SKM-1 (cell line): ENCODE measurements around the gene SBK3.
"Not testable (repeated sequence)": the region's sequence is repeated elsewhere in the genome, so short reads cannot be mapped to it uniquely, and the experiment has no call there.

Source experiments
- DNase-seq: peaks from one replicate; lab custom pipeline; 2025; ENCODE audit not compliant: unreplicated experiment; lab: John Stamatoyannopoulos, UW

Gene SBK3

GRCh38 chr19:55519451-55520311 is 25.7 kb downstream of the SBK3 start:
- no peak for DNase-seq

DNA sequence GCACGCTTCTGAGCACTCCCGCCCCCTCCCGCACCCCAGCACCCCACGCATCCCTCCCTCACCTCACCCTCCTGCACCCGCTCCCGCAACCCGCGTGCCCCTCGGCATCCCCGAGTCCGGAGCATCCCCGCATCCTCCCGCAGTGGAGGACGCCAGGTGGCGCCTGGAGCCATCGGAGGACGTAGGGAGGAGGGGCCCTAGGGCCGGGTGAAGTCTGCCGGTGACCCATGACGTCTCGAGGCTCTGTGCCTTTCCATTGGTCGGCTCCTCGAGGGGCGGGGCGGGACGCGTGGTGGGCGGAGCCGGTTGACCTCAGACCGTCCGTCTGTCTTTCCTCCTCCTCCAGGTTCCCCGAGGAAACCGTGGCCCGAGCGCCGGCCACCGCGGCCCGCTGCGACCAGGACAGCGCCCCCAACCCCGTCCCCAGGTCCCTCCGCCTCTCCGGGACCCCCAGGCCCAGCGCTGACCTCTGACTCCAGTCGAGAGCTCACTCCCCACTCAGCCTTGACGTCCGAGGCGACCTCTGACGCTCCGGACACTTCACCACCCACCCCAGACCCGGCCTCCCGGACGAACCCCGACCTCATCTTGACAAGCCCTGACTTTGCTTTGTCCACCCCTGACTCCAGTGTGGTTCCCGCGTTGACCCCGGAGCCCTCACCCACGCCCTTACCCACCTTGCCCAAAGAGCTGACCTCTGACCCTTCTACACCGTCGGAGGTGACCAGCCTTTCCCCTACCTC is 28.3 kb downstream of the SBK3 start:
- DNase-seq, result peak; percentile 22

GRCh38 chr19:55508120-55508519 is 37.2 kb downstream of the SBK3 start:
- no peak for DNase-seq

DNA sequence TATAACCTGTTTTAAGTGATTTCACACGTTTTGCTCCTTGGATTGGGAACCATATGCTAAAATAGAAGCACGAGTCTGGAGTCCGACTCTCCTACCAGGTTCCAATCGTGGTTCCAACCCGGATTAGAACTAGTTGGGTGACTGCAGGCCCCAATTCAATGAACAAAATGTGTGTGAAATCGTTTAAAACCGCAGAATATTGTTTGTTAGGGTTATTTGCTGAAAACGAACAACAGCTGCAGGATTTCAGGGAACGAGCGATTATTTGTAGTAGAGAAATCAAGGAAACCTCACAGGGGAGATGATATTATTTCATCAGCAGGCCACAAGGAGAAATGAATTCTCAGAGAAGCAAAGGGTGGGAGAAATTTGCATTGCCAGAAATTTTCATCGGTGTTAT is 40.4 kb downstream of the SBK3 start:
- no peak for DNase-seq

GRCh38 chr19:55504252-55504603 is 41.1 kb downstream of the SBK3 start:
- DNase-seq, result no peak

GRCh38 chr19:55503502-55504251 is 41.7 kb downstream of the SBK3 start:
- peak; percentile 31 for DNase-seq

DNA sequence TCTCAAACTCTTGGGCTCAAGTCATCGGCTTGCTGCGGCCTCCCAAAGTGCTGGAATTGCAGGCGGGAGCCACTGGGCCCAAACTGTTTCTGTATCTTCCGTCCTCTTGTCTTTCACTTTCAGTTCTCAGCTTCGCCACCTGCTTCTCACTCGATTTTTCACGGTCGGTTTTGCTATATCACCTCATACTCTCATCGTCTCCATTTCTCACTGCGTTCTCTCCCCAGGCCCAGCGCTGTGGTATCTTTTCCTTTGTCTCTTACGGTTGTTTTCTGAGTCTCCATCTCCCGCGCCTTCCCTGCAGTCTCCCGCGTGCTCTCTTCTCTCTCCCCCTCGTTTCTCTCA is 42.2 kb downstream of the SBK3 start:
- no peak for DNase-seq

DNA sequence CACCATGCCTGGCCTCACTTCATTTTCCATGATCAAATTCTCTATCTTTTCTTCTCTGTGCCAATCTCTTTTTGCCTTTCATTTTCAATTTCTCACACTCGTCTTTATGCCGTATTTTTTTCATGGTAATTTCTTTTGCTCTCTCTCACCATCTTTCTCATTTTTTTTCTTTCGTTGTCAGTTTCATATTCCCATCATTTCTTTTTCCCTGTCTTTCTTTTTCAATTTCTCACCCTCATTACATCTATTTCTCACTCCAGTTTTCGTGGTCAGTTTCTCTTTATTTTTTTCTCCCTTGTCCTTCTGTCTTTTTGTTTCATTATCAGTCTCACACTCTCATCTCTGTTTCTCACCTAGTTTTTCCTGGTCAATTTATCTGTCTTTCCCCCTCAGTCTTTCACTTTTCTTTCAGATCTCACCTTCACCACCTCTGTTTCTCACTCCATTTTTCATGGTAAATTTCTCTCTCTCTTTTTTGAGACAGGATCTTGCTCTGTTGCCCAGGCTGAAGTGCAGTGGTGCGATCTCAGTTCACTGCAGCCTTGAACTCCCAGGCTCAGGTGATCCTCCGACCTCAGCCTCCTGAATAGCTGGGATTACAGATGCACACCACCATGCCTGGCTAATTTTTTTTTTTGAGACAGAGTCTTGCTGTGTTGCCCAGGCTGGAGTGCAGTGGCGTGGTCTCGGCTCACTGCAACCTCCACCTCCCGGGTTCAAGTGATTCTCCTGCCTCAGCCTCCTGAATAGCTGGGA is 43.0 kb downstream of the SBK3 start:
- DNase-seq, result no peak

GRCh38 chr19:55500368-55500952 is 44.9 kb downstream of the SBK3 start:
- DNase-seq, result no peak

GRCh38 chr19:55498246-55498840 is 47.0 kb downstream of the SBK3 start:
- DNase-seq, result no peak

- DNase-seq, result no peak
Measured at GRCh38 chr19:55497763-55498162, 47.6 kb downstream of the SBK3 start.

- DNase-seq, result not testable (repeated sequence)
Measured at GRCh38 chr19:55496820-55497219, 48.5 kb downstream of the SBK3 start.

GRCh38 chr19:55495646-55496349 is 49.5 kb downstream of the SBK3 start:
- no peak for DNase-seq

GRCh38 chr19:55494172-55494761 is 51.1 kb downstream of the SBK3 start:
- no peak for DNase-seq

- DNase-seq, result no peak
Measured at GRCh38 chr19:55493645-55494171, 51.6 kb downstream of the SBK3 start.

DNA sequence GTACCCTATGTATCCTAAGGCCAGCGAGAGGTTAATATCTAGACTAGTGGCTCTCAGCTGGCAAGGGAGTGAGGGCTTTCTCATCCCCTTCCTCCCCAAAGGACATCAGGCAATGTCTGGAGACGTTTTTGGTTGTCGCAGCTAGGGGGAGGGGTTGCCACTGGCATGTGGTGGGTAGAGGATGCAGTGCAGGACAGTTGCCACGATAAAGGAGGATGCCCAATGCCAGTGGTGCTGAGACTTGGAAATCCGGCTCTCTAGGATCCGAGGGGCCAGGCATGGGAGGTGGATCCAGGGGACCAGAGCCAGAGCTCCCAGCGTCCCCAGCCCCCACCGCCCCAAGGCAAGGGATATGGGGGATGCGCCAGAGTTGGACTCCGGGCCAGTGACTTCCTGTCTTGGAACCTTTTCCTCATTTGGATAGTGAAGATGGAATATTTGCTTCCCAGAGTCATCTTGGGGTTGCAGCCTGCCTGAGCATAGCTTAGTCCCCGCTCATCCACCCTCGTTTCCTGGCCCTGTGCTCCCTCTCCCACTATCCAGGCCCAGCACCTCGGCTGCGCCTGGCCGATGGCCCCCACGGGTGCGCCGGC is 52.2 kb downstream of the SBK3 start:
- DNase-seq, result no peak

DNA sequence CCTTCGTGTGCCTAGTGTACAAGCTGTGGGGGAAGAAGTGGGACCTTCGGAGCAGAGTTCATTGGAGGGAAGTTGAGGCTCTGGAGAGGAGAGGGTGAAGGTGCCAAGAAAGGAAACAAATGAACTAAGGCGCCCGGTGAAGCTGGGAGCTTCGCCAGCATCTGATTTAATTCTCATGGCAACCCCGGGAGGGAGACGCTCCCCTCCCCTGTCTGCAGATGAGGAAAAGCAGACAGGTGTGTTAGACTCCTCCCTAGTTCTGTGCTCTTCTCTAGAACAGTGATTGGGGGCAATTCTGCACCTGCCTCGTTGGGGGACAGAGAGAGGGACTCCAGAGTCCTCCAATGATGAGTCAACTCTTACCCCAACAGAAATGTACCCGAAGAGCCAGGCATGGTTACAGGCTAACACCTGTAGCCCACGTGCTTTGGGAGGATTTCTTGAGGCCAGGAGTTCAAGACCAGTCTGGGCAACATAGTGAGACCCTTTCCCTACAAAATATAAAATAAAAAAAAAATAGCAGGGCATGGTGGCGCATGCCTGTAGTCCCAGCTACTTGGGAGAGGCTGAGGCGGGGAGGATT is 52.9 kb downstream of the SBK3 start:
- DNase-seq, result no peak
